DOHH2 (cell line): ENCODE data around the gene PLPPR1.

Experiments
- CTCF ChIP-seq: fragments of 200-600 bp; sonication (generic); IDR thresholded peaks from one replicate; pipeline ENCODE4 v1.5.1; 2014; ENCODE audit warnings: antibody characterized with exemption, mild to moderate bottlenecking, low read depth, low read length; ENCODE audit not compliant: poor library complexity, severe bottlenecking
- EZH2phosphoT487 ChIP-seq: fragments of 200-600 bp; sonication (generic); IDR thresholded peaks from 2 replicates; pipeline ENCODE4 v1.6.1; 2017; ENCODE audit warnings: borderline replicate concordance, mild to moderate bottlenecking, antibody characterized with exemption, low read length, moderate library complexity, mixed read lengths

DNA sequence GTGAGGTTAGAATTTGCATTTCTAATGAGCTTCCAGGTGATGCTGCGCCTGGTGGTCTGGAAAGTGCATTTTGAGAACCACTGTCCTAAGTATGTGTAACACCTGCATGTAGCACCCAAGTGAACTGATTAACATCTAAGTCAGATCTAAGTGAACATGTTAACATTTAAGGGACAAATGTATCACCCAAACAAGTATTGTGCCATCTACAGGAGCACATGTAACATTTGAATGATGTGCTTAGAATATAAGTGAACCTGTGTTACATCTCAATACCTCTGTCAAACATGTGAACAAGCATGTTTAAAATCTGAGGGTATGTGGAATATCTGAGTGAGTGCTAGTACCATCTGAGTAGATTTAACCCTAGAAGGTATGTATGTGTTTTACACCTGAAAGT is 68.7 kb downstream of the PLPPR1 start:
- no peak for TF ChIP-seq CTCF
- no peak for TF ChIP-seq EZH2phosphoT487
